Dermis blood vessel endothelial cell (primary cell): Measurements from ENCODE around the gene RFFL. TPM values are rescaled to one million over a fixed set of nuclear protein-coding genes. Genes with fewer than 3 reads are reported as not detected.
"Not testable (repeated sequence)": the region's sequence is repeated elsewhere in the genome, so short reads cannot be mapped to it uniquely, and the experiment has no call there.

ENCODE experiments used
- DNase-seq: peaks from one replicate; pipeline ENCODE4 v3.0.0; 2010
- total RNA-seq: library from RNA; depleted of rRNA; stranded (reverse); fragments of >200 nt; gene quantifications from 2 replicates; pipeline ENCODE4 v1.2.3, GENCODE V29; 2014

RFFL gene
- total RNA-seq, 1 donor from 2014 or later, result 7.0 TPM

DNA sequence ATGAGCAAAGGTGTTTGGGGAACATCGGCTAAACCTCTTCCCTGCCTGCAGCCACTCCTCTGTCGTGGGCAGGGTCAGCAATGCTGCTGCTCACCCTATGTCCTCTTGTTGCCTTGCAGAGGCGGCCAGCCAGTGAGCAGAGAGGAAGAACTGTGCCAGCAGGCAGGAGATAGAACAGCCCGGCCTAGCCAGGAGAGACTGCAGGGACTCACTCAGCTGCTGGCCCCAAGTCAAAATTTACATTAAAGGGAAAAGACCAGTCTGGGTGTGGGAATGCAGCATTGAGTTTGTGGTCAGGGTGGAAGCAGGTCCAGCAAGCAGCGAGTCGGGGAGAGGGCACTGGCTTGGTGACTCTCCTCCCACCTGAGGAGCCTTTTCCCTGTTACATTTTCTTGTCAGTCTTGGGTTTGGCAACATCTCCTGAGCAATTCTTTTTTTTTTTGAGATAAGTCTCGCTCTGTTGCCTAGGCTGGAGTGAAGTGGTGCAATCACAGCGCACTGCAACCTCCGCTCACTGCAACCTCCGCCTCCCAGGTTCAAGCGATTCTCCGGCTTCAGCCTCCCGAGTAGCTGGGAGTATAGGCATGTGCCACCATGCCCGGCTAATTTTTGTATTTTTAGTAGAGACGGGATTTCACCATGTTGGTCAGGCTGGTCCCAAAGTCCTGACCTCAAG is 60.5 kb downstream of the RFFL start:
- no peak for DNase-seq

DNA sequence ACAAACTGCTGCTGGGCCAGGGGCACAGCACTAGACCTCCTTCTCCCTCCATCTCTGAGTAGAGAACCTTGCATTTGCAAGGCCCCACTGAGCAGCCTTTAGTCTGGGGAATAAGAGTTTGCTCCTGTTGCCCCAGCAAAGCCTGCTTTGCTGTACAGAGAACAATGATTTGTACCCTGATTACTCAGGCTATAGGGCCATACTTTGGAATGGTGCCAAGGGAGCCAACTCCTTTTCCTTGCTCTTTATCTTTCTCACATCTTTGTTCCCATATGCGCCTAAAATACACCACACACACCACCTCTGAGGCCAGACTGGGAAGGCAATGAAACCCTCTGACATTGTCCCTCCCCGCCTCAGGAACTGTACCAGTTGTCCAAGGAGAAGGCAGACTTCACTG is 62.0 kb downstream of the RFFL start:
- peak; percentile 50 for DNase-seq

DNA sequence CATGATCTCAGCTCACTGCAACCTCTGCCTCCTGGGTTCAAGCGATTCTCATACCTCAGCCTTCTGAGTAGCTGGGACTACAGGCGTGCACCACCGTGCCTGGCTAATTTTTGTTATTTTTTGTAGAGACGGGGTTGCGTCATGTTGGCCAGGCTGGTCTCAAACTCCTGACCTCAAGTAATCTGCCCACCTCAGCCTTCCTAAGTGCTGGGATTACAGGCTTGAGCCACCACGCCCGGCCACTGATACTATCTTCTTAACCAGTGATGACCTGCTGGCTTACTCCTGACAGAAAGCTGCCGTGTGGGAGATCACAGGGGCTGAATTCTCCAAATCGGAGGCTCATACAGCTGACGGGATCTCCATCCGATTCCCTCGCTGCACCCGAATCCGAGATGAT is 62.5 kb downstream of the RFFL start:
- DNase-seq, result not testable (repeated sequence)

DNA sequence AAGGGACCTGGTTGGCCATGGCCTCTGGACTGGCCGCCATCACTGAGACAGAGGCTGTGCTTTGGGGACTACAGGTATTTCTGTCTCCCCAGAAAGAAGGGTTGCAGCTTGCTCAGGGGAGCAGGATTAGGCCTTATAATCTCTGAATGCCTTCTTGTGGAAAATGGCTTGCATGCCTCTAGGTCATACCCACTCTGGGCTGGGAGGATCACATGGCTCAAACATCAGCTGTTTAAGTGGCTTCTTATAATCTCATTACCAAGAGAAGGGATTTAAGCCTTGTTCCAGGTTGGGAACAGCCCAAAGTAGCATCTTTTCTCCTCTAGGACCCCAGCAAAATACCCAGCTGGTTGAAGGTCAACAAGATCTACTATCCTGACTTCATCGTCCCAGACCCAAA is 64.1 kb downstream of the RFFL start:
- DNase-seq, result no peak

DNA sequence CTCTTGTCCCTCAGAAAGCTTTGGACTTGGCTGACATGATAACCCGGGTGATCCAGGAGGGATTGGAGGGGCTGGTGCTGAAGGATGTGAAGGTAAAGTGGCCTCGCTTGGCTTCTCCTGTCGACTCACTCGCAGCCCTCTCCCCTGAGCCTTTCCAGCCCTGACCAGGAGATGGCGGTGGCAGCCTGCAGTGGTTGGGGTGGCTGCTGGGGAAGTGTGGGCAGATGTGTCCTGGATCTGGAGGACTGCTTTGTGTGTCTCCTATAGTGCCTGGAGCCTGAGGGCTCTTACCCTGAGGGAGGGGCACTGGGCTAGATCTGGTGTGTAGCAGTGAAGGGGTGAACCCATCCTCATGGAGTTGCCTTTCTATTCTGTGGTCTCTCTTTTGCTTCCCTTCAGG is 65.3 kb downstream of the RFFL start:
- peak; percentile 90 for DNase-seq

DNA sequence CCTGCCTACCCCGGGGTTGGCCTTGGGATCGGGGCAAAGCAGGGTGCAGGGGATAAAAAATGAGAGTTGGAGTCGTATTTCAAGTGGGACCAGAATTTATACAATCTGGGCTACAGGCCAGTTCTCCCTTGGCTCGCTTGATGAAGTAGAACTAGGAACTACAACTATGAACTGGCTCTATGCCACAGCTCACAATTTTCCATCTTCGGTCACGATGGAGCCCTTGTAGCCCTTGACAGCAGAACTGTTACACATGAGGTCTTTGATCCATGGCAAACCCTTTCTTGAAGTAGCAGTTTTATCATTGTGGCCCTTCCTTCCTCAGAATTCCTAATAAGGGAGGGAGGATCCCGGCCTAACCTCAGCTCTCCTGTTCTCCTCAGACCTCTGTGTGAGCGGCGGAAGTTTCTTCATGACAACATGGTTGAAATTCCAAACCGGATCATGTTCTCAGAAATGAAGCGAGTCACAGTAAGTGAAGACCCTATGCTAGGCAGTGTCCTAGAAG is 66.1 kb downstream of the RFFL start:
- DNase-seq, result no peak

DNA sequence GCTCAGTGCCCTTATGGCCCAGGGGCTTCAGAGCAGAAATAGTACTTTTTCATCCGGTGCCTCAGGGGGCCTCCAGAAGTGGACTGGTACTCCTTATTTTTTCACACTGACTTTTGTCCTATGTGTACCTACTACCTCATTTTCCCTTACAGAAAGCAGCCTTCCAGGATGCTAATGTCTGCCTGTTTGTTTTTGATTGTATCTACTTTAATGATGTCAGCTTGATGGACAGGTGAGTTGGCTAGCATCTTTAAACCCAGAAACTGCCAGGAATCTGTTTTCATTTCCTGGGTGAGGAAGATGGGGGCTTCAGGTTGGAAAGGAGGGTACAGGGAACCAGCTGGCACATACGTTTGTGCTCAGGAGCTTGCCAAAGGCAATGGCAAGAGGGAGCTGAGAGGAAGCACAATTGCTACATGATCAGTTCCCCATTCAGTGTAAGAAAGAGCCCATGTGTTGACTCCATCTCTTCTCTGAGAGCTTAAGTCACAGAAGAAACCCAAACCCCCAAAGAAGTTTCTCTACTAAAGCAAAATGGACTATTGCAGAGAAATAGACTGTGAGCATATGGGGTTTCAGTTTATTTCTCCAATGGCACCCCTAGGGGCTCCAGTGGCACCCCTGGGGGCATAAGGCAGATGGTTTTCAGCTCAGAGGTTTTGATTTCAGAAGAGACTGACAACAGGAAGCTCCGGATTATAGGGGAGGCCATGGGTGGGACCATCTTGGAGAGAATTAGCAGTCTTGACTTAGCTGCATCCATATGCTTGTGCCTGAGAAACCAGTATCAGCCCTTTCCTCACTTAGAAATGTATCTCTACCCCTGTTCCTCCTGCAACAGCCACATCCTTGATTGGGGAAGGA is 66.9 kb downstream of the RFFL start:
- no peak for DNase-seq

DNA sequence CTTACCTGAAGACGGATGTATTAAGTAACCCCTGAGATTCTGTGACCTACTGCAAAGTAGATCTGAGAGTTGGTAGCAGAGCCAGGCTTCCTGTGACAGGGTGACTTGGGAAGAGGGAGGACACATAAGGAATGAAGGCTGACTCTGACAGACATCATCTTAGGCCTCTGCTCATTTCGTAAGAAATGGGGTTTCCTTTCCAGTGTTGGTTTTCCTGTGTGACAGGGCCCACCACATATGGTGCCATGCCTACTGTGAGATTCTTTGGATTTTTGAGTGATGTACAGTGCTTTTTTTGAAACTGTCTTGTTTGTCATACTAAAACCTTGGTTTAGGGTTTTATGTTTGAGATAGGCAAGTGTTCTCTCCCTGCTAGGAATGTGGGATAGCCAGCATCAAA is 70.5 kb downstream of the RFFL start:
- no peak for DNase-seq

DNA sequence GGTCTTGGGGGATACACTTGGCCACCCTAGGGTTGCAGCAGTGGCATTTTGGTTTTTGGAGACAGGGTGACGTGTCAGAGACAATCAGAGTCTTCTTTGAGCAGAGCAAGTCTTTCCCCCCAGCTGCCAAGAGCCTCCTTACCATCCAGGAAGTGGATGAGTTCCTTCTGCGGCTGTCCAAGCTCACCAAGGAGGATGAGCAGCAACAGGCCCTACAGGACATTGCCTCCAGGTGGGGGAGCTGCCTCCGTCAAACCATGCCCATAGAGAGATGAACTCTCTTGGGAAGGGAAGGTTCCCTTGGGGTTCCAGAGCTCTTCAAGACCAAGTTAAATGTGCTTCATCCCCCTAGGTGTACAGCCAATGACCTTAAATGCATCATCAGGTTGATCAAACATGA is 71.9 kb downstream of the RFFL start:
- DNase-seq, result no peak

DNA sequence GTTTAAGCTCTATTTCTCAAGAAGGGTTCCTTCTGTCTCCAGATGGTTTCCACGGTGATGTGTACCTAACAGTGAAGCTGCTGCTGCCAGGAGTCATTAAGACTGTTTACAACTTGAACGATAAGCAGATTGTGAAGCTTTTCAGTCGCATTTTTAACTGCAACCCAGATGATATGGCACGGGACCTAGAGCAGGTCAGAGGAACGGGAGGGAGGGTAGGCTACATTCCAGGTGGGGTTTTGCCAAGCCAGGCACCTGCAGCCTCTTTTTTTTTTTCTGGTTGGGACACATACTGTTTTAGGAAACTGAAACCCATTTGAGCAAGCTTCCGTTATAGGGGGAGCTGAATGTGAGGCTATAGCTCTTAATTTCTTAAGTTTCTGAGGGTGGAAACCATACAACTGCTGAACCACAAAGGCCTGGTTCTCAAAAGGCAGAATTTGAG is 72.6 kb downstream of the RFFL start:
- no peak for DNase-seq

DNA sequence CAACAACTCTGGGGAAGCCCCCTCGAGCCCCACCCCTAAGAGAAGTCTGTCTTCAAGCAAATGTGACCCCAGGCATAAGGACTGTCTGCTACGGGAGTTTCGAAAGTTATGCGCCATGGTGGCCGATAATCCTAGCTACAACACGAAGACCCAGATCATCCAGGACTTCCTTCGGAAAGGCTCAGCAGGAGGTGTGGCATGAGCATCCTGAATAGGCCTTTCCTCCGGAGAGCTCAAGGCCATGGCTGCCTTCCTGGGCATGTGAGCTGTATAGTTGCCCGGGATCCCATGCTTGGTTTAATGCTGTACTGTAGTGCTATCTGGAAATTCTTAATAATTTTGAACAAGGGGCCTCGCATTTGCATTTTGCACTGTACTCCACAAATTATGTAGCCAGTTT is 74.0 kb downstream of the RFFL start:
- DNase-seq, result no peak

DNA sequence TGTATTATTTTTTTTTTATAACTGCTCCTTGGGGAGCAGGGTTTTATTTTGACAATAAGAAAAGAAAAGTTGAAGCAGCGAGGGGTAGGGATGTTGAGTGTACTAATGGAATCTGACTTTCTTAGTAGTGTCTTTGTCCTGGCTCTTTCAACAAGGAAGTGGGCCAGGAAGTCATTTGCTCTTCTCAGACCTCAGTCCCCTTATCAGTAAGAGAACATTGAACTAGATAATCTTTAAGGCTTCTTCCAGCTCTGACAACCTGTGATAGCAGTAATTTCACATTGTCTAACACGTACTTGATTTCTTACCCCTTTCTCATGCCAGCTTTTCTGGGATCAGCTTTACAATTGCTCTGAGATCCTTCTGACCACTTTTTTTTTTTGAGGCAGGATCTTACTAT is 74.9 kb downstream of the RFFL start:
- no peak for DNase-seq

DNA sequence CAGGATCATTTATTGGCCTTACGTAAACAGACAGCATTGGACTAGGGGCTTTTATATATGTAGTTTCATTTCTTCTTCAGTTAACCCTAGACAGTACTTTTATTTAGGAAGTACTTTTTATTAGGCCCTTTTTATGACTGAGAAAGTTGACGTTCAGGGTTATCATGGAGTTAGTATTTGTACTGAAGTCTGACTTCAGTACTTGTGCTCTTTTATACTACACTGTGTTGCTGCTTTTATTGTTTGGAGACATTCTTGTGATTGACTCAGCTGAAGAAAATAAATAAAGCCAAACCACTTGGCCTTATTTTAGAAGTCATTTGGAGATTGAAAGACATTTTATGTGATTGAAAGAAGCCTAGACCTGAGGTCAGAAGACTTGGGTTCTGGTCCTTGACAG is 76.3 kb downstream of the RFFL start:
- no peak for DNase-seq

DNA sequence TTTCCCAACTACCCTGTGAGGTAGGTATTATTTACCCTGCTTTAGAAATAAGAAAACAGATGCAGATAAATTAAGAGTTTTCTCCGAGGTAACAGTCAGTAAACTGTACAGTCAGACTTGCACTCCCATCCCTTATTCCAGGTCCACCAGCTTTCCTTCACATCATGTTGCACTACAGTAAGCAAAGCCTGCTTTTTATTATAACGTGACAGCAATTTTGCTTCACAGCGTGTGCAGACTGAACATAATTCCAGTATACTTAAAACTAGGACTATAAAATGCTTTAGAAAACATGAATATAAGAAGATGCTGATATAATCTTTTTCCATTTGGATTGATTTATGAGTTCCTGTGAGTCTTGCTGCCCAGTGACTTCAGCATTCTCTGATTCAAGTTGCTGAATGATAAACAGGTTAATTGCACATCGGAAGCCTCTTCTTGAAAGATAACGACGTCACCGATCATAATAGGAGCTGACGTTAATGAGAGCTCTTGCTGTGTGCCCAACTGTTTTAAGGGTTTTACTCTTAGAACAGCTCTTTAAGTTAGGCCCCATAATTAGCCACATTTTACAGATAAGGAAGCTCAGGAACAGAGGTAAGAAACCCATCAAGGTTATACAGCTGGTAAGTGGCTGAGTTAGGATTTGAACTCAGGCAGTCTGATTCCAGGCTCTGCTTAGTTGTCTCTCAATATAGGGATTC is 81.8 kb downstream of the RFFL start:
- DNase-seq, result peak; percentile 64

DNA sequence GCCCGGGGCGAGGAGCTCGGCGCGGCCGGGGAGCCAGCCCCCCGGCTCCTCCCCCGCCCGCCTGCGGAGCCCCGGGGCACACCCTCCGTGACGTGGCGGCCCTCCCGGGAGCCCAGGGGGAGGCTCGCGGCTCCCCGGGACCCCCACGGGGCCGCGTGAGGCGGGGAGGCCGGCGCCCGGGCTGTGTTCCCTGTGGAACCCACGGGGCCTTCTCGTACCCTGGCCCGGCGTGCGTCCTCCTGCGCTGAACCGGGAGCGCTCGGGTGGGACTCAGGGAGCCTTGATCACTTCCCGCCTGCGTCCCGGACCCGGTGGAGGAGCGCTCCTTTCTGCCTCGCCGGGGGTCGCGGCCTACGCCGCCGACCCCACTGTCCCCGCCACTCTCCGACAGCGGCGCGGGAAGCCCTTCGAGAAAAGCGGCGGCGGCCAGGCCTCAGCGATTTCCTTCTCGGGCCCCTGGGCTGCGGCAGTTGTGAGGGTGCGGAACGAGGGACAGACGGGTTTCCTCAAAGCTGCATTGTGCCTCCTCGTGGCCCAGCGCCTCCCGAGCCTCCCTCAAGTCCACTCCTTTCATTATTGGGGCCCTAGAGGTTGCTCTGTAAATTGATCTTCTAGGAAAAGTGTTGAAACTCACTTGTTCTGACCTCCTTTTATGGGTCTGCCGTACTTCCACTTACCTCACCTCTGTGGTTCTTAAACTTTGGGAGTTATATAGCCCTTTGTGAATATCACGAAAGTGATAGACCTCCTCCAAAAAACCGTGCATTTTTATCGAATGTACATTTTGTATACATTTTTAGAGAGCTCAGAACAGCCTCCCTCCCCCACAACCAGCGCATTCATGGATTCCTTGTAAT is 82.6 kb downstream of the RFFL start:
- peak; percentile 88 for DNase-seq

DNA sequence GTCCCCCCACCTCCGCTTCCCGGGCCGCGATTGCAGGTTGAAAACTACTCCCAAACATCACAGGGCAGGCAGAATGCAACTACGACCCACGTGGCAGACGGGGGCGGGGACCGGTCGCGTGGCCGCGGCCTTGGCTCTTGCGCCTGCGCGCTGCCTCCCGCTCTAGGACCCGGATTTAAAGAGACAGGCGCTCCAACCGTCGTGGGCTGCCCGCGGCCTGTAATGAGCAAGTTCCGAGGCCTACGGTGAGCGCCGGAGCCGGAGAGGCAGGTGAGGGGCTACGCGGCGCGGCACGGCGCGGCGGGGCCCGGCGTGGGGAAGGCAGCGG is 83.2 kb downstream of the RFFL start, which contains the start of gene LIG3:
Gene LIG3 (plus strand): TSS at position 160 of the 328 bp plus-strand sequence. CDS start 2,494 bp downstream, outside the sequence.
- peak; percentile 95 for DNase-seq

DNA sequence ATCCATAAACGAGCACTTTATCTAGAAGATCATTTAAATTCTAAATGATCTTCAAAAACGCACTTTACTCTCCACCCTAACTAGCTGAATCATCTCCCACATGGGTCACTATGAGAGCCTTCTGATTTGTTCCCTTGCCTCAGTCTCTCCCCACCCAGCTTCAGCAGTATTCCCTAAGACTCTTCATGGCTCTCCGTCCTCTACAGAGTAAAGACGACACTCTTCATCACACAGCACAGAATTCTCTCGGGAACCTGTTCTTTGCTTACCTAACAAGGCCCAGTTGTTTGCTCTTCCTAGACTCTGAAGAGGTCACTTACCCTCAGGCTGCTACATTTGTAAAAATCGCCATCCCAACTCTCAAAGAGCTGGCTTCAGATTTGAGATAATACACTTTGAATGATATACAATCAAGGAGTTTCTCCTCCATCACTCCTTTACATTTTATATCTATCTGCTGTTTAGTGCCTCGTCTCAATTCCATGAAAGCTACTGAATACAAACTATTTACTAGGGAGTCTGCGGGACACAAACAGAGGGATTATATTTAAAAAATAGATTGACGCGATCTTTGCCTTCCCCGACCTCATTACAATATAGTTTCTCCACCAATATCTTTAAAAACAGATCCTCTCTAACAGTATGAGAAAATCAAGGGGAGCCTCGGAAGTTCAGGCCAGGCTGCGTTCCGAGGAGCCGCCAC is 83.7 kb downstream of the RFFL start:
- DNase-seq, result no peak

DNA sequence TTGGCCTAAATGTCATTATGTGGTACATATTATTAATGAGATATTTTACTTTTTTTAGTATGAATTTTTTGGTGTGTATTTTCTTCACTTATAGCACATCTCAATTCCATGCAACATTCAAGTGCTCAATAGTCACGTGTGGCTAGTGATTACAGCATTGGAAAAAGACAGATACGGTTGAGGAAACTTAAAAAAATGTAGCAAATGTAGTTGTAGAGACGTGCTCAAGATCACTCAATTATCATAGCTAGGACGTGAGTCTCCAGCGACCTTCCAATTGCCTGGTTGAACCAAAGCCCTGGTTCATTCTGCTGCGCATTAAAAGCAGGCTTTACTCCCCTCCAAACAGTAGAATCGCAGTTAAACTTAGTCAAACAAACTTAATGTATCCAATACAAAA is 84.4 kb downstream of the RFFL start:
- no peak for DNase-seq

DNA sequence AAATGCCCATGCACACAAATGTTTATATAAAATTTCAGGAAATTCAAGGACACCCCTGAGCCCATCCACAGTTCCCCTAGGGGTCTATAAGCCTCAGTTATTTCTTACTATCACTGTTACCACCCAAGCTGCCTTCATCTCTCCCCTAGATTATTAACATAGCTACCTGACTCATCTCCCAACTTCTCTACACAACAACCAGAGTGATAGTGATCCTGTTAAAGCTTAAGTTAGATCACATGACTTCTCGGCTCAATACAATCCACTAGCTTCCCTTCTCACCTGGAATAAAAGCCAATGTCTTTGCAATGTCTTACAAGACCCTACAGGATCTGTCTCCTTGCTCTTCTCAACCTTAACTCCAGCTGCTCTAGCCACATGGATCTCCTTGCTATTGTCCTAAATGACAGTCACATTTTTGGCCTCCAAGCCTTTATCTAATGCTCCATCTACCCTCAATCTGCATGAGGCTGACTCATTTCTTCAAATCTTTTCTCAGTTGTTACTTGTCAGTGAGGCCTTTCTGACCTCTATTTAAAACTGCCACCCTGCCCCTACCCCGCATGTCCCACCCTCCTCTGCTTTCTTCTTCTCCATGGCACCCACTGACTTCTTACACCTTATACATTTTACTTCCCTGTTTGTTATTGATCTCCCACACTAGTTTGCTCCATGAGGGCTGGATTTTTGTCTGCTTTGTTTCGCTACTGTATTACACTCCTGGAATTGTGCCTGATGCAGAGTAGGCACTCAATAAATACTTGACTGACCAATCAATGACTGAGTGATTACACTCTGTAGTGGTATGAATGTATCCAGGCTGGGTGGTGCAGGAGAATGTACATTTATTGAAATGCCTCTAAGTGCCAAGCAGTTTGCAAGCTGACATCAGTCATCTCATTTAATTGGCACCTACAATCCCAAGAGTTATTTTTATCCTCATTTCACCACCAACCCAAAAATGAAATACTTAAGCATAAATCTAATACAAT is 88.4 kb downstream of the RFFL start:
- no peak for DNase-seq

DNA sequence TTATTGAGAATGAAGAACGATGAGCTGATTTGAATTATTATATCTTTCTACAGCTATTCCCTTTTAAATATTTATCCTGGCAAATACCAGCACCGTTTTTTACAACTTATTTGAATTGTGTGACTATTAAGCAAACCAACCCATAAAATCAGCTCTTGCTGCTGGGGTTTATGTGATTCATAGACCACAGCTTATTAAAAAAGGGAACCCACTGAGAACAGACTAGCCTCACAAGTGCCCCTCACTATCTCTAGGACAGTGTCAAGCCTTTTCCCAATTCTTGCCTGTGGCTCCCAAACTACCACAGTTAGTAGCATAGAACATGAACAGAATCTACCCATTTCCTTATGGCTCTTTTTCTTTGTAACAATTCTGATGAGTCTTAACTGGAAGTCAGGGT is 89.3 kb downstream of the RFFL start:
- no peak for DNase-seq
